H9 (cell line): ENCODE data around the gene CNPY2. TPM values are rescaled to one million over a fixed set of nuclear protein-coding genes. Genes with fewer than 3 reads are reported as not detected.
A peak's percentile ranks its signal among the peaks of the same experiment; 100 is the strongest.

Experiments
- DNase-seq: peaks from one replicate; pipeline ENCODE4 v3.0.0-alpha.2; 2017
- H2AFZ ChIP-seq: one replicate; pipeline ENCODE4 v1.6.1; 2013; ENCODE audit warnings: mild to moderate bottlenecking, low read length, control low read depth, moderate library complexity
- H2AK5ac ChIP-seq: 2 replicates; pipeline ENCODE4 v1.6.1; 2013; ENCODE audit warnings: low read length, control low read depth, mixed read lengths; ENCODE audit not compliant: insufficient read length
- H2BK120ac ChIP-seq: one replicate; pipeline ENCODE4 v1.6.1; 2013; ENCODE audit warnings: low read depth, mild to moderate bottlenecking, low read length, control low read depth, inconsistent platforms; ENCODE audit not compliant: poor library complexity, severe bottlenecking
- H2BK12ac ChIP-seq: 2 replicates; pipeline ENCODE4 v1.6.1; 2013; ENCODE audit warnings: low read length, control low read depth, mixed read lengths, low read depth; ENCODE audit not compliant: insufficient read length
- H2BK15ac ChIP-seq: 2 replicates; pipeline ENCODE4 v1.6.1; 2013; ENCODE audit warnings: low read depth, low read length, control low read depth
- H2BK20ac ChIP-seq: one replicate; pipeline ENCODE4 v1.6.1; 2013; ENCODE audit warnings: low read depth, mild to moderate bottlenecking, low read length, control low read depth, inconsistent platforms; ENCODE audit not compliant: poor library complexity, severe bottlenecking
- H2BK5ac ChIP-seq: 2 replicates; pipeline ENCODE4 v1.6.1; 2013; ENCODE audit warnings: low read length, control low read depth, mixed read lengths; ENCODE audit not compliant: insufficient read length
- H3K14ac ChIP-seq: 2 replicates; pipeline ENCODE4 v1.6.1; 2013; ENCODE audit warnings: low read length, control low read depth; ENCODE audit not compliant: insufficient read depth
- H3K18ac ChIP-seq: 2 replicates; pipeline ENCODE4 v1.6.1; 2013; ENCODE audit warnings: low read depth, mild to moderate bottlenecking, mixed read lengths, low read length, control low read depth; ENCODE audit not compliant: insufficient read length
- H3K23ac ChIP-seq: 2 replicates; pipeline ENCODE4 v1.6.1; 2013; ENCODE audit warnings: low read length, control low read depth, mixed read lengths, low read depth; ENCODE audit not compliant: insufficient read length
- H3K23me2 ChIP-seq: 2 replicates; pipeline ENCODE4 v1.6.1; 2013; ENCODE audit warnings: low read depth, mild to moderate bottlenecking, mixed read lengths, low read length, control low read depth; ENCODE audit not compliant: insufficient read length, poor library complexity, severe bottlenecking
- H3K27ac ChIP-seq: 2 replicates; pipeline ENCODE4 v1.5.1; 2013; ENCODE audit warnings: low read length, control low read depth, mixed read lengths, low read depth; ENCODE audit not compliant: insufficient read length
- H3K27me3 ChIP-seq: 2 replicates; pipeline ENCODE4 v1.6.1; 2013; ENCODE audit warnings: low read length, control low read depth, inconsistent platforms; ENCODE audit not compliant: insufficient read depth
- H3K4ac ChIP-seq: 2 replicates; pipeline ENCODE4 v1.6.1; 2013; ENCODE audit warnings: low read depth, mild to moderate bottlenecking, control low read depth, inconsistent platforms, low read length, moderate library complexity
- H3K4me1 ChIP-seq: 2 replicates; pipeline ENCODE4 v1.6.1; 2013; ENCODE audit warnings: low read length, control low read depth, inconsistent platforms; ENCODE audit not compliant: insufficient read depth
- H3K4me2 ChIP-seq: 2 replicates; pipeline ENCODE4 v1.6.1; 2013; ENCODE audit warnings: low read length, control low read depth, mixed read lengths; ENCODE audit not compliant: insufficient read length, insufficient read depth
- H3K56ac ChIP-seq: 2 replicates; pipeline ENCODE4 v1.6.1; 2013; ENCODE audit warnings: low read depth, mild to moderate bottlenecking, mixed read lengths, low read length, control low read depth; ENCODE audit not compliant: insufficient read length
- H3K79me1 ChIP-seq: 2 replicates; pipeline ENCODE4 v1.6.1; 2013; ENCODE audit warnings: low read depth, mild to moderate bottlenecking, moderate library complexity, low read length, control low read depth, inconsistent platforms; ENCODE audit not compliant: insufficient read depth, poor library complexity, severe bottlenecking
- H3K79me2 ChIP-seq: 2 replicates; pipeline ENCODE4 v1.6.1; 2013; ENCODE audit warnings: low read length, control low read depth, inconsistent platforms; ENCODE audit not compliant: insufficient read depth
- H3K9ac ChIP-seq: 2 replicates; pipeline ENCODE4 v1.6.1; 2013; ENCODE audit warnings: low read length, control low read depth, mixed read lengths; ENCODE audit not compliant: insufficient read length; ENCODE audit errors: extremely low read depth
- H3K9me3 ChIP-seq: one replicate; pipeline ENCODE4 v1.6.1; 2013; ENCODE audit warnings: low read depth, low read length, inconsistent platforms; ENCODE audit not compliant: control insufficient read depth
- H3T11ph ChIP-seq: one replicate; pipeline ENCODE4 v1.6.1; 2013; ENCODE audit warnings: mild to moderate bottlenecking, low read length, control low read depth, inconsistent platforms
- H4K20me1 ChIP-seq: one replicate; pipeline ENCODE4 v1.6.1; 2013; ENCODE audit not compliant: control insufficient read depth, insufficient read length, insufficient read depth
- H4K5ac ChIP-seq: 2 replicates; pipeline ENCODE4 v1.6.1; 2013; ENCODE audit warnings: low read depth, mild to moderate bottlenecking, mixed read lengths, low read length, control low read depth; ENCODE audit not compliant: insufficient read length
- H4K8ac ChIP-seq: replicated peaks from 2 replicates; pipeline ENCODE4 v1.6.1; 2013; ENCODE audit warnings: low read length, control low read depth, mixed read lengths, low read depth; ENCODE audit not compliant: insufficient read length
- H4K91ac ChIP-seq: 2 replicates; pipeline ENCODE4 v1.6.1; 2013; ENCODE audit warnings: low read depth, mild to moderate bottlenecking, moderate library complexity, mixed read lengths, low read length, control low read depth; ENCODE audit not compliant: insufficient read length
- H3K27ac Mint-ChIP-seq, 3 experiments: 2 replicates in 2 of 3; 3 replicates in 1 of 3; pipeline ENCODE4 v1.8.0; 2020 to 2021; ENCODE audit warnings: mixed read lengths in 3 of 3, mild to moderate bottlenecking in 1 of 3, moderate library complexity in 1 of 3
- H3K27me3 Mint-ChIP-seq: 2 replicates; pipeline ENCODE4 v1.8.0; 2021; ENCODE audit warnings: low read depth, mild to moderate bottlenecking, moderate library complexity, mixed read lengths
- H3K36me3 Mint-ChIP-seq, 3 experiments: 2 replicates in 2 of 3; 3 replicates in 1 of 3; pipeline ENCODE4 v1.8.0; 2020 to 2021; ENCODE audit warnings: low read depth in 3 of 3, mixed read lengths in 3 of 3; ENCODE audit not compliant: insufficient read depth in 1 of 3
- H3K4me1 Mint-ChIP-seq, 2 experiments: 2 replicates each; pipeline ENCODE4 v1.8.0; 2020; ENCODE audit warnings: mixed read lengths in 2 of 2
- H3K4me3 Mint-ChIP-seq, 2 experiments: 2 replicates in 1 of 2; 3 replicates in 1 of 2; pipeline ENCODE4 v1.8.0; 2020 to 2021; ENCODE audit warnings: mild to moderate bottlenecking in 2 of 2, mixed read lengths in 2 of 2, moderate library complexity in 1 of 2
- H3K9me3 Mint-ChIP-seq, 2 experiments: 2 replicates in 1 of 2; 3 replicates in 1 of 2; pipeline ENCODE4 v1.8.0; 2020; ENCODE audit warnings: mild to moderate bottlenecking in 2 of 2, mixed read lengths in 2 of 2, moderate library complexity in 1 of 2
- WGBS: extraction: QIAGEN DNeasy Blood & Tissue Kit; methylation state at CpG from one replicate; pipeline ENCODE4 v1.1.7; 2013; ENCODE audit warnings: missing lambda C conversion rate, low lambda C conversion rate, mixed read lengths; ENCODE audit not compliant: insufficient read length; ENCODE audit errors: extremely low coverage; 5-methylcytosine and 5-hydroxymethylcytosine counted together
- total RNA-seq: library from RNA; stranded (reverse); gene quantifications from 2 replicates; pipeline ENCODE4 v1.2.1, GENCODE V29; 2021
- TF ChIP-seq, protein P1 (sequence below): fragments of 200-600 bp; sonication (generic); conservative IDR thresholded peaks from 3 replicates; pipeline ENCODE4 v1.8.0; 2021; ENCODE audit warnings: antibody characterized with exemption, mild to moderate bottlenecking

CNPY2 gene
- total RNA-seq, 1 experiment from 2014 or later, result 221 TPM

DNA sequence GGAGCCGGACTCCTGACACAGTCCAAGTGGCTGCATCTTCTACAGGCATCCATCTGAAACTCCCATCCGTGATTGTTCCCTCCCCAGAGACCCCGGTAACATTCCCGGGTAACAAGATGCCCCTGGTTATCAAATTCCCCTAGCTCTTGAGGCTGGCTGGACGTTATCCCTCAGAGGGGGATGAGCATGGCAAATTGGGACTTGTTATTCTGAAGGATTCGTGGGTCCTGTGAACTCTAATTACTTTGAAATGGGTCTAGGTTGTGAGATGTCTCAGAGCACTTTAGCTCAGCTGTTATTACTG is 18.7 kb upstream of the CNPY2 start:
- Histone ChIP-seq H2BK12ac (no peak overlapping the region), H4K20me1 (no peaks in the 10 kb centered on the region), H2AFZ (no peak overlapping the region), H3K23ac (no peak overlapping the region), H2AK5ac (no peak overlapping the region), H3K9ac (peak overlapping the region; percentile 73), H4K91ac (no peak overlapping the region), H2BK120ac (no peak overlapping the region), H3K18ac (peak overlapping the region; percentile 18), H3K4me2 (peak overlapping the region; percentile 68), H4K5ac (no peak overlapping the region), H3K9me3 (no peaks in the 10 kb centered on the region), H3K27me3 (no peaks in the 10 kb centered on the region), H3T11ph (no peak overlapping the region), H2BK5ac (no peak overlapping the region), H2BK15ac (no peak overlapping the region), H3K14ac (no peak overlapping the region; the same call in 1 of the 2 replicates), H4K8ac (no peak overlapping the region), H3K23me2 (peaks cover 9% of the 10 kb centered on the region), H3K4me1 (peaks cover 20% of the 10 kb centered on the region), H3K4ac (no peak overlapping the region), H3K27ac (no peak overlapping the region), H2BK20ac (no peak overlapping the region), H3K79me2 (no peaks in the 10 kb centered on the region), H3K79me1 (no peaks in the 10 kb centered on the region), H3K56ac (no peak overlapping the region)
- H3K4me3 Mint-ChIP-seq, result peak overlapping the region; percentile 82 to 91
- H3K36me3 Mint-ChIP-seq, result peaks cover 0 to 4% (median 3%) of the 10 kb centered on the region in 3 experiments; a peak in 2 of 7 replicates
- TF ChIP-seq, protein P1, sequence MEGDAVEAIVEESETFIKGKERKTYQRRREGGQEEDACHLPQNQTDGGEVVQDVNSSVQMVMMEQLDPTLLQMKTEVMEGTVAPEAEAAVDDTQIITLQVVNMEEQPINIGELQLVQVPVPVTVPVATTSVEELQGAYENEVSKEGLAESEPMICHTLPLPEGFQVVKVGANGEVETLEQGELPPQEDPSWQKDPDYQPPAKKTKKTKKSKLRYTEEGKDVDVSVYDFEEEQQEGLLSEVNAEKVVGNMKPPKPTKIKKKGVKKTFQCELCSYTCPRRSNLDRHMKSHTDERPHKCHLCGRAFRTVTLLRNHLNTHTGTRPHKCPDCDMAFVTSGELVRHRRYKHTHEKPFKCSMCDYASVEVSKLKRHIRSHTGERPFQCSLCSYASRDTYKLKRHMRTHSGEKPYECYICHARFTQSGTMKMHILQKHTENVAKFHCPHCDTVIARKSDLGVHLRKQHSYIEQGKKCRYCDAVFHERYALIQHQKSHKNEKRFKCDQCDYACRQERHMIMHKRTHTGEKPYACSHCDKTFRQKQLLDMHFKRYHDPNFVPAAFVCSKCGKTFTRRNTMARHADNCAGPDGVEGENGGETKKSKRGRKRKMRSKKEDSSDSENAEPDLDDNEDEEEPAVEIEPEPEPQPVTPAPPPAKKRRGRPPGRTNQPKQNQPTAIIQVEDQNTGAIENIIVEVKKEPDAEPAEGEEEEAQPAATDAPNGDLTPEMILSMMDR, result no peak
- peaks cover 41% of the 10 kb centered on the region in 2 experiments for H3K4me1 Mint-ChIP-seq
- no peak for DNase-seq
- WGBS, result no CpG with 5 or more reads among the region's 6 CpGs
- peak overlapping the region; percentile 99 for H3K27ac Mint-ChIP-seq
- H3K27me3 Mint-ChIP-seq, result peaks cover 7% of the 10 kb centered on the region
- H3K9me3 Mint-ChIP-seq, result no peaks in the 10 kb centered on the region
